ENCODE data around the gene ADSS1.
"Not testable (repeated sequence)": the region's sequence is repeated elsewhere in the genome, so short reads cannot be mapped to it uniquely, and the experiment has no call there.

The ADSS1 gene

DNA sequence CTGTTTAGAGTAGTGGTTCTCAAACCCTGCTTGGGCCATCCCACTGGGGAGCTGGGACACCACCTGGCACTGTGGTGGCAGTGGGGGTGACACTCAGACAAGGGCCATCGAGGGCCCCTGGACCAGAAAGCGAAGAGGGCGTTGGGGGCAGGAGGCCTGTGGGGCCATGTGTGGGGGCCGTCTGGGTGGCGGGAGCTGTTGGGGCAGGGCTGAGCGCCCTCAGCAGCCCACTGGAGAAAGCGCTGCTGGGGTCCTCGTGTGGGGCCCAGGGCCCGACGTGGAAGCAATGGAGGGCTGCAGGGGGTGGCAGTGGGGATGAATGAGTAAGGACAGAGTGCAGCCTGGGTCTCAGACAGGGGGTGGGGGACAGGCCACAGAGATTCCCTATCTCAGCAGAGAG is 5.9 kb upstream of the ADSS1 start:
- no peak for DNase-seq

DNA sequence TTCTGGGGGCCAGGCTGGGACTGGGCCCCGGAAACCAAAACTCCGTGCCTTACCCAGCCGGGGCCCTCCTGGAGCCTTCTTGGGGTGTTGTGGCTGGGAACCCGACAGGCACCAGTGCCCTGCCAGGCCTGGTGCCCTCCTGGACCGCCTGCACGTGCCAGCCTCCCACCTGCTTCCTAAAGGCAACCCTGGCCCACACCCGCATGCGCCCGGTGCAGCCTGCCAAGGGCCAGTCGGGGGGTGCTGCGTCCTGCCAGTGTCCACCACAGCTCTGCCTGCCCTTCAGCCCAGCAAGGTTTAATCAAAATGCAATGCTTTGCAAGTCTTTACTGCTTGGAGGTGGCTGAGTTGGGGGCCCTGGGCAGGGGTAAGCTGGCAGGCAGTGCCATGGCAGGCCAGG is 5.2 kb upstream of the ADSS1 start:
- no peak for DNase-seq

DNA sequence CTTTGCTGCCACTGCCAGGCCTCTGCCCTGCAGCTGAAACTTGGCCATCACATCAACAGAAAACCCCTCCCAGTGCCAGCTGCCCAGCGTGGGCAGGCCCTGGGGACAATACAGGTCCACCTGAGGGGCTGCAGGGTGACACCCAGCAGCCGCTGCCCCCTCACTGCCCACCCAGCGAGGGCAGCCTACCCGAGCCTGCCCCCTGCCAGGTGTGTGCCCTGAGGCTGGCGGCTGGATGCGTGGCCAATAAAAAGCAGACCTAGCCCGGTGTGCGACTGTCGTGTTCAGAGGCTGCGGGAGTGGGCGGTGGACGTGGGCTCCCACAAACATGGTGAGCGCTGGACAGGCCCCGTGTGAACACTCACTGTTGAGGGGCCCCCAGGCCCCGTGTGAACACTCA is 4.7 kb upstream of the ADSS1 start:
- DNase-seq: no peak

DNA sequence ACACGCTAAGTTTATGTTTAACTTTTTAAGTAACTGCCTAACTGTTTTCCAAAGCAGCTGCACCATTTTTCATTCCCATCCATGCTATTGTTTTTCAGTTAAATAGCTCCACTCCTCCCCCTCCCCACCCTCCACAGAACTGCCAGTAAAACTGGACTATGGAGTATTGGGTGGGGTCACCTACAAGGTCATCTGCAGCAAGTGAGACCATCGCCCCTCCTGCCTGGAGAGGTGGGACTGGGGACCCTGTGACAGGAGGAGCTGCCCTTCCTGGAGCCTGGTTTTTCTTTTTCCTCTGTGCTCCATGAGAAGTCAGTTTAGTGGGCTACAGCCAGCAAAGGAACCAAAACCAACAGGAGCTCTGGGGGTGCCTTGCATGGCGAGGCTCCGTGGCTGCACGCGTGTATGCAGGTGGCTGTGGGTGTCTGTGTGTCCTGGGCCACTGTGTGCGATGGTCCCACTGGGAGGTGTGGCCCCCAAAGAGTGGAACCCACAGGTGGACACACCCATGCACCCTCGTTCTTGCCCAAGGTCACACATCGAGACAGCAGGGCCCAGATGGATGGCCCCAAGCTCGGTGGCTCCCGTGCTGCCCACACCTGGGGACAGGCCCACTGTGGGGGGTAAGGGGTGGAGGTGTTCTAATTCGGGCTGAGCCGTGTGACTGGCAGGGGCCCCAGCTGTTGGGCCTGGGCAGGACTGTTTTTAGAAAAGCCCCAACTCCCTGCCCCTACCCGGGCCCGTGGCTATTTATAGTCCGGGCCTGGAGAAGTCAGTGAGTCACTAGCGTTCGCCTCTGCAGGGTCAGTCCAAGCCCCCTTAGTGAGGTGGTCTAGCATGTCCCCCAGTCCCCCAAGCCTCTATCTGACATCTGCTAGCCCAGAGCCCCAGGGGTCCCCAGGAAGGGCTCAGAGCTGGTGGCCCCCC is 2.3 kb upstream of the ADSS1 start:
- no peak for DNase-seq

DNA sequence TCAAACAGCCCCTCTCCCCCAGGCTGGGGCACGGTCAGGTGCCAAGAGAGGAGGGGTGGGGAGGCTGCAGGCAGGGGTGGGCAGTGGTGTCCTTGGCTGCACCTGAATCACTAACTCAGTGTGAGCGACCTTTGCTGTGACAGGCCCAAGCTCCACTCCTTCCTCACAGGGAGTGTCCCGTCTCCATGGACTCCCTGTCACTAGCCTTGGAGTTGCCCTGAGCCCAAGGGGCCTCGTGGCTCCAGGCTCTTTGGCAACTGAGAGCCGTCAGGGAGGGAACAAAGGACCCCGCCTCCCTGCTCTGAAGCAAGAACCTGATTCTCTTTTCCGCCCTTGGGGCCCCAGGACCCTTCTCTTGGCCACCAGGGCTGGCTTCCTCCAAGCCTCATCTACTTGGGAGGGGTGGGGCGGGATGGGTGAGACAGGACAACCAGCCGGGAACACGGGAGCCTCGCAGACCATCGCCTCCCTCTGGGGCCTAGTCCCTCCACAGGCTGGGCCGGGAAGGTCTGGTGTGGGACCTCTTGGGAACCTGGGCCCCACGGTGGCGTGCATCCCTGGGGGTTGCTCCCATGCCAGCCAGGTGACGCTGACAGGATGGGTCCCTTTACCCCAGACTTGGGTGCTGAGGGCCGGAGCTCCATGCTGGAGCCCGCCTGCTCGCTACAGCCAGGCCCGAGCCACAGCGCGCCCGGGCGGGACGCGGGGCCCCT is 935 bp upstream of the ADSS1 start:
- DNase-seq: no peak

DNA sequence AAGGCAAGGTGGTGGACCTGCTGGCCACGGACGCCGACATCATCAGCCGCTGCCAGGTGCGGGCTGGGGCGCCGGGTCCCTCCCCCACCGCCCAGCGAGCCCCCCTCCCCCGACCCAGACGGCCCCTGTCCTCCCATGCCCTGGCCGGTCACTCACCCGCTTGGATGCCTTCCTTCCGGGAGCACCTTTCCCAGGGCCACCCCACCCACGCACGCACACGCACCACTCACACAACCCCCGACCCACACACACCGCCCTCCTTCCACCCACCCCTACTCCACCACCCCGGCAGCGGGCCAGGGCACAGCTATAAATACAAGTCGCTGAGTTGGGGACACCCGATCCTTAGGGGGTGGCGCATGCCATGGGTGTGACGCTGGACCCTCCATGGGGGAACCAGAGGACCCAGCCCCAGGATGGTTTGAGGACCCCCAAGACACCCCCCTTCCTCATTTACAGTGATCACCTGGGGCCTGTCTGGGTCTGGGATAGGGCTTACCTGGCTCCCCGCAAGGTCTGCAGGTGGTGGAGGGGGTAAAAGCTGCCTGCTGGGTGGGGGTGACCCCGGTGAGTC is 465 bp downstream of the ADSS1 start:
- peak; percentile 15 to 28 for DNase-seq

DNA sequence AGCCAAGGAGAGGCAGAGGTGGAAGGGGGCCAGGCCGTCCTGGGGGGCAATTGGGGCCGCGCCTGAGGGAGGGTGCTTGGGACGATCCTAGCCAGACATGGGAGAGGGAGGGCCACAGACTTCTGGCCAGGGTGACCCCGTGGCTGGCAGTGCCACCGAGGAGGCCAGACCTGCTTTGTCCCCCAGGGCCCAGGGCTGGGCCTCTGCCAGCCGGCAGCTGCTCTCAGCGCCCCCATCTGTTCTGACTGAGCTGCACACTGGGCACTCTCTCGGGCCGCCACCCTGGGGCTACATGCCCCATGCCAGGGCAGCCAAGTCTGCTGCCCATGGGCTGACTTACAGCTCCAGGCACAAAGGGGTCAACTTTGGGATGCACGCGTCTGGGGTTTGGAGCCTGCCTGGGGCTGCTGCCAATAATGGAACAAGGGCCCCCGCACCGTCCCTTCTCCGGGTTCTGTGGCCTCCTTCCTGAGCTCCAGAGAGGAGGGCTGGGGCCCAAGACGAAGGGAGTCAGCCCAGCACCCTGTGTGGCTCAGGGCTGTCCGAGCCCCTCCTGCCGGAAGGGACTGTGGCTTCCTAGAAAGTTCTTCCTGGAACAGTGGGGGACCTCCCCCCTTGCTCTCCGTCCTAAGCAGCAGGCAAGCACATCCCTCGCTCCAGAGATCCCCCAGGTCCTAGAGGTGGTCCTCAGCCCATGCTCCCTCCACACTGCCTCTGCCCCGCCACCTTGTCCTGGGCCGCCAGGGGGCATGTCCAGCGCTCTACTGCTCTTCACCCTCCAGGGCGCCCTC is 1.1 kb downstream of the ADSS1 start:
- DNase-seq: no peak

DNA sequence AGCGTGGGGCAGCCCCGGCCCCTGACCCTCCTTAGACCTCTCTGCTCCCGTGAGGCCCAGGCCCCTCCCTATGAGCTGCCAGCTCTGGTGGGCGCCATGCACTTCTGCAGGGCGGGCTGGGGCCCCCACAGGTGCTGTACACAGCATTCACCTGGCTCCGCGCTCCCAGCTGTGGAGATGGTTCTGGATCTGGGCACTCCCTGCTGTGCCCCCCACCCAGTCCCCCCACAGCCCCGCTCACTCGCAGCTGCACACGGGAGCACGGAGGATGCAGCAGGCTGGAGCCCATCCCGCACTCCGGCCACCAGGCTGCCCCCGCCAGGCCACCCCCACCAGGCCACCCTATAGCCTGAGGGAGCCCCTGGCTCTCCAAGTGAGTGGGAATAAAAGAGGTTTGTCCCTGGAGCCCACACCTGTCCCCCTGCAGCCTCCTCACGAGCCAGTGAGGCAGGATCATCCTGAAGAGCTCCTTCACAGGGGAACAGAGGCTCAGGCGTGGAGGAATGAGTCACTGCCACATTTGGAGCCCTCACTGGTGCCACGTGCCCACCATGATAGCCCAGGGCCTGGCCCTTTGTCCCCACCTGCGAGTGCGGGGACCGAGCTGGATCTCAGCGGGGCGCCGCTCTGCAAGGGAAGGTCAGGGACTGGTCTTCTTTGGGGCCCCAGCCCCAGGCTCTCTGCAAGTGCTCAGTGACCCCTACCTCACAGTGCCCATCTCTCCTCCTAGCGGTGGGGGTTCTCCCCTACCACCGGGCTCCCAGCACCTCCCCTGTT is 1.9 kb downstream of the ADSS1 start:
- no peak for DNase-seq

DNA sequence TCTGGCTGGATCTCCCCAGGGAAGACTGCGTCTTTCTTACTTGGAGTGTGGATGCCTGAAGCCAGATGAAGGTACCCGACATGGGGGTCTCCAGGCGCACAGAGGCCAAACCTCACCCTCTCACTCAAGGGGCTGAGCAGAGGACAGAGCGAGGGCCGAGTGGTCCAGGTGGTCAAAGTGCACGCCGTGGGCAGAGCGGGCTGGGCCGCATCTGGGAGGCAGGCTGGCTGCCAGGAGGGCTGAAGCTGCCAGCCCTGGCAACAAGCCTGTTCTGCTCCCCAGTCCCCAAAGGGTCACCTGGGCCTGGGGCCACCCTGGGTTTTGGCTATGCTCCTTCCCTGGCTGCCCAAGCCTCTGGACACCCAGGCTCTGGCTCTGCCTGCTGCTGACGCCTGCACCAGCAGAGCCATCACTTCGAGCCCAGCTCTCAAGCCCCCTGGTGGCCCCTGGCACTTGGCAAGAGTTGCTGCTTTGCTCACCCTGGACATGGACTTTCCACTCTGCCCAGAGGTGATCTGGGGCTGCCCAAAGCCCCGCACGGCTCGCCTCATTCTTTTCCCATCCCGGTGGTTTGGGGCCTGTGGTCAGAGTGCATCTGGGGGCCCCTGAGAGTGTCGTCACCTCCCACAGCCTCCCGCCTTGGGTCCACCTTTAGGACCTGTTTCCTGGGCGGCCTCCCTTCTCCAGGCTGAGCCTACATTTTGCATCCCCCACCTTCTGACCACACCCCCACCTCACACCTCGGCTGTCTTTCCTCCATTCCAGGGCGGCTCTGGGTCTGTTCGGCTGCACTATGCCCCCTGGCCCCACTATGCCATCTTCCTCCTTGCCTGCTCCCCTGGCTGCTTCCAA is 2.8 kb downstream of the ADSS1 start:
- DNase-seq: no peak

DNA sequence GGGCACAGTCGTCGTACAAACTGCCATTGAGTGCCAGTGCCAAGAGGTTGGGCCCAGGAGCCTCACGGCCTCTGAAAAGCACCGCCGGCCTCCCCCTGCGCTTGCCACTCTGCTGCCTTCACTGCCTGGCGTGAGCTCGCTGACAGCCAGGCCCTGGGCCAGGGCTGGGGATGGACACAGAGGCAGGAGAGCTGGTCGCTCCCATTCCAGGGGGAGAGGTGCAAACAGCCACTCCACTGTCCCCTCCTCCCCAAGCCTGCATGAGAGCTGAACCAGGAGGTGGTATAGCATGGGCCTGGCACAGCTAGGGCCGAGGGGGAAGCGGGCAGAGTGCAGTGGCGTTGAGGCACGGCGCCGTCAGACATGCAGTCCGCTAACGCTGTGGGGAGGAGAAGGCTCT is 4.6 kb downstream of the ADSS1 start:
- DNase-seq: no peak

DNA sequence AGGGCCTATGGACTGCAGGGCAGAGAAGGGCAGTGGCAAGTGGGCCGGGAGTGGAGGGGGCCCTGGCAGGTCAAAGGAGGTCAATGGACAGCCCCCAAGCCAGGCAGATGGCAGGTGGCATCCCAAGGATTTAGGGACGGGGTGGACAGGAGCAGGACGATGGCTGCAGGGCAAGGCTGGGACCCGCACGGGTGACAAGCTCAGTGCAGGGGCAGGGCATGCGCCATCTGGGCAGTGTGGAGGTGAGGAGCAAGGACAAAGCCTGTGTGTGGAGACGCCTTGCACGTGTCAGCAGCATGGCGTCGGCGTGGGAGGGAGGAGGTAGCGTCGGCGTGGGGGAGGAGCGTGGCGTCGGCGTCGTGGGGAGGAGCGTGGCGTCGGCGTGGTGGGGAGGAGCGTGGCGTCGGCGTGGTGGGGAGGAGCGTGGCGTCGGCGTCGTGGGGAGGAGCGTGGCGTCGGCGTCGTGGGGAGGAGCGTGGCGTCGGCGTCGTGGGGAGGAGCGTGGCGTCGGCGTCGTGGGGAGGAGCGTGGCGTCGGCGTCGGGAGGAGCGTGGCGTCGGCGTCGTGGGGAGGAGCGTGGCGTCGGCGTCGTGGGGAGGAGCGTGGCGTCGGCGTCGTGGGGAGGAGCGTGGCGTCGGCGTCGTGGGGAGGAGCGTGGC is 5.3 kb downstream of the ADSS1 start:
- not testable (repeated sequence) for DNase-seq

DNA sequence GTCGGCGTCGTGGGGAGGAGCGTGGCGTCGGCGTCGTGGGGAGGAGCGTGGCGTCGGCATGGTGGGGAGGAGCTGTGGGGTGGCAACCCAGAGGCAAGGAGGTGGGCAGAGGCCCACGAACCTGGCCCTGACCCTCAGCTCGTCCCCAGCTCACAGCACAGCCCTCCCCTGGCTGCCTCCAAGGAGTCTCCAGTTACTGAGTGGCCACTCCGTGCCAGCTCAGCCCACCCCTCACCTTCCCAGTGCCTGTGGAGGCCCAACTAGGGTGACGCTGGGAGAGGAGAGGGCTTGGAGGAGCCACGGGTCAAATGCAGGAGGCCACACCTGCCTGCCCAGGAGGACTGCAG is 5.8 kb downstream of the ADSS1 start:
- DNase-seq: no peak

DNA sequence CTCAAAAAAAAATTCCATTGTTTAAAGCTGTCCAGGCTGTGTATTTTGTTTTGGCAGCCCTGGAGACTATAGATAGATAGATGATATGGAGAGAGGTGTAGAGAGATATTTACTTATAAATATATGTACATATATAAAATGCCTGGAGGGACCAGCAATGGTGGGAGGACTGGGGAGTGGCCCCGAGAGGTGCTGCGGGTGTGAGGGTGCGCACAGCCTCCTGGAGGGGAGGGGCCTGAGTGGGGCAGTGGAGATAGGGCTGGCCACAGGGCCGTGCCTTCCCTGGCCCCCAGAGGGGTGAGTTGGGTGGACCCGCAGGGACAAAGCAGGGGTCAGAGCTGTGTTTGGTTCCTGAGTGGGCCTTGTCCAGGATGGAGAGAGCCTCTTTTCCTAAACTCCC is 6.5 kb downstream of the ADSS1 start:
- DNase-seq: no peak

DNA sequence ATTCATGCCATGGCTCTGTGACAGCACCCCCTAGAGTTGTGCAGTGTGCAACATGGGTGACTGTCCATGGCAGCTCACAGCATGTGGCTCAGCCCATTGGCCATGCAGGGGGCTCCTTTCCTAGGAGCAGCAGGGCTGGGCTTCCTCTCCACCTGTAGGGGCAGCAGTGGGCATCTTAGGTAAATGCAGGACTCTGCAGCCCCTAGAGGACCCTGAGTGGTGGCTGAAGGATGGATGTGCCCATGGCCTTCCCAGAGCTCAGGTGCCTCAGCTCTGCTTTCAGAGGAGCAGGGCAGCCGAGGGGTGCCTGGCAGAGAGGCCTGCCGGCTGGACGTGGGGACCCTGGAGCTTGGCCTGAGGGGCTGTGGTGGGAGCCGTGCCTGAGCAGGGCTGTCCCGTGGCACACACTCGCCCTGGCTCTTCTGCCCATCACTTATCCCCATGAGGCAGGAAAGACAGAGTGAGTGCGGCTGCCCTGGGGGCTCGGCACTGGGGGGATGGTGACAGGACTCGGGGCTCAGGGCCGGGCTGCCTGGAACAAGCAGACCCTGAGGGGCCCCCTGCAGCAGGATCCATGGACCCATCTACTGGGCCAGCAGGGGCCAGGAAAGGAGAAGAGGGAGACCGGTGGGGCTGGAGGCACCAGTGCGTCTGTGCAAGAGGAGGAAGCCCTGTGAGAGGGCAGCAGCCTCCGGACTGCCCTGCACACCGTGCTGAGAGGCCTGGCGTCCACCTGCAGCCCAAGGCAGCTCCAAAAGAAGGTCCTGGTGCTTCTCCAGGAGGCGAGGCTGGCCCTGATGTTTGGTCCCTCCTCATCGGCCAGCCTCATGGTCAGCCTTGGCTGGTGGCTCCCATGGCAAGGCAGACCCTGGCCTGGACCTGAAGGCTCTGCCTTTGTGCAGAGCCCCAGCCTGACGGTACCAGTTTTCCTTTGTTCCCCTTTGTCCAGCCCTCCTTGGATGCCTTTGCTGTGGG is 7.6 kb downstream of the ADSS1 start:
- no peak for DNase-seq

DNA sequence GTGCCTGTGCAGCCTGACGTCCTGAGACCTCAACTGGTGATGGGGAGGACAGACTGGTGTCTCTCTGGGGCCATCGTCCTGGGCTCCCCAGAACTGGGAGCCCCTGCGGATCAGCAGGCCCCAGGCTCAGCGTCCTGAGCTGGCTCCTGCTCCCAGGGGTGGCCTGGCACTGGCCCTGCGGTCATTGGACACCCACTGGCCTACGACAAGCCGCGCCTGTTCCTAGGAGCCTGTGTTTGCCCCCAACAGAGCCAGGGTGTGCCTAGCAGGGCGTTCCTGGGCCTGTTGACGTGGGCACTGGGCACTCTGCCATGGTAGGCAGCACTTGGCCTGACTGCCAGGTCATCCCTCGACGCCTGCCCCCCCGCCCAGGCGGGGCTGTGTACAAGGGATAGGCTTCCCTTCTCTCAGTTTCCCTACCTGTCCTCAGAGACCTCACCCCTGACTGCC is 8.4 kb downstream of the ADSS1 start:
- DNase-seq: no peak

DNA sequence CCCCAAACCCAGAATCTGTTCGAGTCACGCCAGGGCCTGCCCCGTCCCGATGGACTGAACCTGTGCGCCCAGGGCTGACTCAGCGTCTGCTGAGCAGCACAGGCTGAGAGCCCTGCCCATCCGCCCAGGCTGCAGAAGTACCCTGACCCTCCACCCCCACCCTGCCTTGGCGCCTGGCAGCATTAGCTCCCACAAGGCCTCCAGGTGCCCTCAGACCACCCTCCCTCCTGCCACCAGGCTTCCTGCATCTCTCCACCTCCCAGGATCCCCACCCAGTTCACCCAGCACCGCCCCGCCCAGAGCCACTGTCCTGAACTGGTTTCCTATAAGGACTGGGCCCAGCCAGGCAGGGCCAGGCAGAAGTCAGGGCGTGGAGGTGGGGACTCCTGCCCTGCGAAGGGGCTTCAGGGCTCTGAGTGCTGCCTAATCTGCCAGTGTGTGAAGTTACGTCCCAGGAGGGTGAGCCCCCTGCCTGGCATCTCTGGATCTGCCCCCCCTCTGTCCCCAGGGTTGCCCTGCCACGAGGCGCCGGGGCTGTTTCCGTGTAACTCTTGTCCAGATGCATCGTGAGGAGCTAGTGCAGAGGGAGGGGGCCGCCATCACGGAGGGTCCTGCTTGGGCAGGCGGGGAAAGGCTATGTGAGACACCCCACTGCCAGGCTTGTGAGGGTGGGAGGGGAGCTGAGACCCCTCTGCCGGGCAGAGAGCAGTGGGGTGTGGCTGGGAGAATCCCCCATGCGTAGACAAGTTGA is 9.1 kb downstream of the ADSS1 start:
- DNase-seq: no peak

DNA sequence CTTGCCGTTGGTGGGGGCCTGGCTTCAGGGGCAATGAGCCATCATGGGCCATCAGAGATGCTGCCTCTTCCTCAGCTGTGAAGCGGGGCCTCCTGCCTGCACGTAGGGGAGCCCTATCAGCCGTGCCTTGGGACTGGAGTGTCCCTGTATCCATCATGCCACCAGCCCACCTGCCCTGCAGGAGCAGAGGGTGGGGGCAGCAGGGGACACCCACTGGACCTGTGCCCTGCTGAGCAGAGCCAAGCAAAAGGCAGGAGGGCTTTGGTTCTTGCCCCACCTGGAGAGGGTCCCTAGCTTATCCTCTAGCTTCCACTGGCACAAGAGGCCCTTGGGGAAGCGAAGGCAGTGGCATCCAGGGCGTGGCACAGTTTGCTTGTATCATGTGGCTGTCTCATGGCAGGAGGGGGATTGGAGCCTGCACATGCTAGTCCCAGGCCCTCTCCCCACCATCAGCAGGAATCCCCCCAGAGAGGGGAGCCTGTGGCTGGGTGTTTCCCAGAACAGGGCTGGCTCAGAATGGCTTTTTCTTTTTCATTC is 10.1 kb downstream of the ADSS1 start:
- DNase-seq: no peak

DNA sequence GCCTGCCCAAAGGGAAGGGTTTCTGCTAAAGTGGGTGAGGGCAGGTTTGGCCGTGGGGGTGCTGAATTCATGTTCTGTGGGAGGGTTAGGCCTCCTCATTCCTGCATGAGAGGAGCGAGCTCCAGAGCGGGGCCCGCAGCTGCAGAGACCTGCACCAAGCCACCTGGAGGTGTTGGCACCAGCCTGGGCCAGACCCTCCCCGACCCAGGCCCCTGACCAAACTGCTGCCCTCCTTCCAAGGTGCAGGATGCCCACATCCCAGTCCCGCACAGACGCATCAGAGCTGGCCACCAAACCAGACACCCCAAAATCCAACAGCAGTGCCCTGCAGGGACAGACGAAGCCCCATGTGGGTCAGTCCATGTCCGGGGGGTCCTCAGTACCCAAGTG is 10.6 kb downstream of the ADSS1 start:
- no peak for DNase-seq
